Measurements from ENCODE around the gene RAD54L.

The RAD54L gene

DNA sequence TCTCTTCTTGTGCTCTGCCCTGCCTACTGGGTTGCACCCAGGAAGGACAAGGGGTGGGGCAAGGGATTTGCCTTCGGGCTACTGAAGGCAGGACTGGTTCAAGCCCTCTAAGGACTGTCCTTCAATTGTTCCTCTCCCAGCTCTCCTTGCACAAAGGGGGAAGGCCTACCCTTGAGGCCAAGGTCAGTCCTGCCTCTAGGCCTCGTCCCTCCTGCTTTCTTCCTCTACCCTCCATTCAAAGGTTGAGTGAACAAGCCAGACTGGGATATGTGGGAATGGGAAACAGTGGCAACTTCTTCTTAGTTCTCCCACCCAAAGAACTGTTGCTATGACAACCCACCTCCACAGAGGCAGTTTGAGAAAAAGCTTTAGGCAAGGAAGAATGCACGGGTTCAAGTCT, 41.8 kb upstream of the RAD54L start:
- TF ChIP-seq, protein P1, sequence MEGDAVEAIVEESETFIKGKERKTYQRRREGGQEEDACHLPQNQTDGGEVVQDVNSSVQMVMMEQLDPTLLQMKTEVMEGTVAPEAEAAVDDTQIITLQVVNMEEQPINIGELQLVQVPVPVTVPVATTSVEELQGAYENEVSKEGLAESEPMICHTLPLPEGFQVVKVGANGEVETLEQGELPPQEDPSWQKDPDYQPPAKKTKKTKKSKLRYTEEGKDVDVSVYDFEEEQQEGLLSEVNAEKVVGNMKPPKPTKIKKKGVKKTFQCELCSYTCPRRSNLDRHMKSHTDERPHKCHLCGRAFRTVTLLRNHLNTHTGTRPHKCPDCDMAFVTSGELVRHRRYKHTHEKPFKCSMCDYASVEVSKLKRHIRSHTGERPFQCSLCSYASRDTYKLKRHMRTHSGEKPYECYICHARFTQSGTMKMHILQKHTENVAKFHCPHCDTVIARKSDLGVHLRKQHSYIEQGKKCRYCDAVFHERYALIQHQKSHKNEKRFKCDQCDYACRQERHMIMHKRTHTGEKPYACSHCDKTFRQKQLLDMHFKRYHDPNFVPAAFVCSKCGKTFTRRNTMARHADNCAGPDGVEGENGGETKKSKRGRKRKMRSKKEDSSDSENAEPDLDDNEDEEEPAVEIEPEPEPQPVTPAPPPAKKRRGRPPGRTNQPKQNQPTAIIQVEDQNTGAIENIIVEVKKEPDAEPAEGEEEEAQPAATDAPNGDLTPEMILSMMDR (IDR thresholded peaks at IDR 0.05; ENCODE audit: low read depth, low read length): no peak
- H3K4me3 ChIP-seq (ENCODE audit: low read depth, low read length): no peak overlapping the region

DNA sequence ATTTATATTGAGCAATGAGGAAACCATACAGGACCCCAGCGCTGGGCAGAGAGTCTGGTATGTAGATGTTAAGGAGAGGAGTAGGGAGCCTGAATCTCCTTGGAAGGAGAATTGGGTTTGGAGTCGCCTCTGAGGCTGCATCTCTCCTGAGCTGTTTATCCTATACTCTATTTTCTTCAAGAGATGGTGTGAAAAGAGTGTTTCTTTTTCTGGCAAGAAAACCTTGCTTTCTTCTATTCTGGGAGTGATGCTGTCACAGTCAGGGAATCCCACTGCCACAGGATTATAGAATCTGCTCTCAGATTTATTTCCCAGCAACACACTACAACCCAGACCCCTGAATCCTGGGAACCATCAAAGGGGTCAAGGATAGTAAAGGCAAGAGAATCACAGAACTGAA, 41.2 kb upstream of the RAD54L start:
- no peak overlapping the region for H3K4me3 ChIP-seq (ENCODE audit: low read depth, low read length)
- TF ChIP-seq, protein P1 (IDR thresholded peaks at IDR 0.05; ENCODE audit: low read depth, low read length): no peak

DNA sequence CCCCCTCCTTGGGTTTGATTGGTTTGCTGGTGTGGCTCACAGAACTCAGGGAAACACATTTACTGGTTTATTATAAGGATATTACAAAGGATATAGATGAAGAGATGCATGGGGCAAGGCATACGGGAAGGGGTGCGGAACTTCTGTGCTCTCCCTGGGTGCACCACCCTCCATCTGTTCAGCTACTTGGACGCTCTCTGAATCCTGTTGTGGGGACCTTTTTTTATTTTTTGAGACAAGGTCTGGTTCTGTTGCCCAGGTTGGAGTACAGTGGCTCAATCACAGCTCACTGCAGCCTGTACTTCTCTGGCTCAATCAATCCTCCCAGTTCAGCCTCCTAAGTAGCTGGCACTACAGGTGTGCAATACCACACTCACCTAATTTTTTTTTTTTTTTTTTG, 37.0 kb upstream of the RAD54L start:
- no peak overlapping the region for H3K4me3 ChIP-seq (ENCODE audit: low read depth, low read length)
- TF ChIP-seq, protein P1 (IDR thresholded peaks at IDR 0.05; ENCODE audit: low read depth, low read length): no peak

DNA sequence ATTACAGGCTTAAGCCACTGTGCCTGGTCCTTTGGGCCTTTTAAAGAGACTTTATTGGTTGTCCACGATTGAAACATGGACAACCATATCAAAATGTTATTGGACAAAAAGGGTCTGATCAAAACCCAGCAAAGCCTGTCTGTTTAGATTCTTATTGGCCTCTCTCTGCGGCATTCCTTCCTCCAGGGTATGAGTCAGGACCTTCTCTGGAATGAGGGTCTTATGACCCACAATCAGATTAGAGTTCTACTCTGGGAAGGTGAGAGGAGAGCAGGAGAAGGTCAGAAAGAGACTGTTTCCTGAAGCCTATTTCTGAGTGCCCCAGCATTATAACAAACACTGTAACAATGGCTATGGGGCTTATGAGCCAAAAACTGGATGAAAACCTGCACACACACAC, 36.5 kb upstream of the RAD54L start:
- TF ChIP-seq, protein P1 (IDR thresholded peaks at IDR 0.05; ENCODE audit: low read depth, low read length): no peak
- no peak overlapping the region for H3K4me3 ChIP-seq (ENCODE audit: low read depth, low read length)

DNA sequence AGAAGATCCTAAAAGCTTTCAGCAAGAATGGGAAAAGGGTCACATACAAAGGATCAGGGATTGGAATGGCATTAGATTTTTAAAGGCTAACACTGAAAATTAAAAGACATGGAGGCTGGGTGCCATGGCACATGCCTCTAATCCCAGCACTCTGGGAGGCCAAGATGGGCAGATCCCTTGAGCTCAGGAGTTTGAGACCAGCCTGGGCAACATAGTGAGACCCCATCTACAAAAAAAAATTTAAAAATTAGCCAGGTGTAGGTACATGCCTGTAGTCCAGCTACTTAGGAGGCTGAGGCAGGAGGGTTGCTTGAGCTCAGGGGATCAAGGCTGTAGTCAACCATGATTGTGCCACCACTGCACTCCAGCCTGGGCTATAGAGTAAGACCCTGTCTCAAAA, 32.1 kb upstream of the RAD54L start:
- no peak overlapping the region for H3K4me3 ChIP-seq (ENCODE audit: low read depth, low read length)
- TF ChIP-seq, protein P1 (IDR thresholded peaks at IDR 0.05; ENCODE audit: low read depth, low read length): no peak

DNA sequence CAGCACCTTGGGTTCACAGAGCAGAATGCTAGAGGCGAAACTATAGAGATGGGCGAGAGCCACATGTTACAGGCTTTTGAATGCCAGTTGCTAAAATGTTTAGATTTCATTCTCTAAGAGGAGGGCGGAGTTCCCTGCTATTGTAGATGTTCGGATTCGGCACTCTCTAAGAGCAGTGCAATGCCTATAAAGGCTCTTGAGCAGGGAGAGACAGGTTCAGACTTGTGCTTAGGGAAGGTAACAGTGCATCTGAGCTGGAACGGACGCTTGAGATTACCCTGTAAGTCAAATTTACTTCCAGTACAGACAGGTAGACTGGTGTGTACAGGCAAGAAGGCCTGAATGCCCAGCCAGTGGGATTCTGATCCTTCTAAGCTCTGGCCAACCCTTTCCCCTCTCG, 29.1 kb upstream of the RAD54L start:
- TF ChIP-seq, protein P1 (IDR thresholded peaks at IDR 0.05; ENCODE audit: low read depth, low read length): no peak
- no peak overlapping the region for H3K4me3 ChIP-seq (ENCODE audit: low read depth, low read length)

DNA sequence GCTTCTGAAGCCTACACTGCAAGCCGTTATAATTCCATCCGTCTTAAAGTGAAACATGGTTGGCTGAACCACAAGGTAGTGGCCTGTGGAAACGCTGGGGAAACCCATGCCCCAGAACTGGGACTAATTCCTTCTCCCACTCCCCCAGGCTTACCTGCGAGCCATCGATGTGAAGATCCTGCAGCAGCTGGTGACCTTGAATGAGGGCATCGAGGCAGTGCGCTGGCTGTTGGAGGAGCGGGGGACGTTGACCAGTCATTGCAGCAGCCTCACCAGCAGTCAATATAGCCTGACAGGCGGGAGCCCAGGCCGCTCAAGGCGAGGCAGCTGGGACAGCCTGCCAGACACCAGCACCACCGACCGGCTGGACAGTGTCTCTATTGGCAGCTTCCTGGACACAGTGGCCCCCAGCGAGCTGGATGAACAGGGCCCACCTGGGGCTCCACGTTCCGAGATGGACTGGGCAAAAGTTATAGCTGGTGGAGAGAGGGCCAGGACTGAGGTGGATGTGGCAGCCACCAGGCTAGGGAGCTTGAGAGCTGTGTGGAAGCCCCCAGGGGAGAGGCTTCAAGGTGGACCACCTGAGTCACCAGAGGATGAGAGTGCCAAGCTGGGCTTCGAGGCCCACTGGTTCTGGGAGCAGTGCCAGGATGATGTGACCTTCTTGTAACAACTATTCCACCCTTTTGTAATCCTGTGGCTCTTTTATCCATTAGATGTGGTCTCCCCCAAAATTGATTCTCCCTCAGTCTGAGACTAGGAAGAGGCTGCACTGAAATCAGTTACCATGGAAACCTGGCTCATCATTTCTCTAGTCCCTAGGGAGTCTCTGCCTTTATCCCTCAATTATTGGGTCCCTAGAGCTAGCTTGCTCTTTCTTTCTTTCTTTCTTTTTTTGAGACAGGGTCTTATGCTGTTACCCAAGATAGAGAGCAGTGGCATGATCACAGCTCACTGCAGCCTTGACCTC, 27.7 kb upstream of the RAD54L start:
- H3K4me3 ChIP-seq (ENCODE audit: low read depth, low read length): no peak overlapping the region
- TF ChIP-seq, protein P1 (IDR thresholded peaks at IDR 0.05; ENCODE audit: low read depth, low read length): no peak

All from WI38 (cell line).